HG03064 (cell line): ENCODE data around the gene ROBO1.
"Not testable (repeated sequence)": the region's sequence is repeated elsewhere in the genome, so short reads cannot be mapped to it uniquely, and the experiment has no call there.

ENCODE experiments used
- ATAC-seq: cut with Tn5 transposase; IDR thresholded peaks from one replicate; pipeline ENCODE4 v1.9.1; 2021; ENCODE audit warnings: low read depth; ENCODE audit not compliant: unreplicated experiment

Gene ROBO1

GRCh38 chr3:78900880-78901279 lies 866.9 kb downstream of the ROBO1 start:
- no peak for ATAC-seq

DNA sequence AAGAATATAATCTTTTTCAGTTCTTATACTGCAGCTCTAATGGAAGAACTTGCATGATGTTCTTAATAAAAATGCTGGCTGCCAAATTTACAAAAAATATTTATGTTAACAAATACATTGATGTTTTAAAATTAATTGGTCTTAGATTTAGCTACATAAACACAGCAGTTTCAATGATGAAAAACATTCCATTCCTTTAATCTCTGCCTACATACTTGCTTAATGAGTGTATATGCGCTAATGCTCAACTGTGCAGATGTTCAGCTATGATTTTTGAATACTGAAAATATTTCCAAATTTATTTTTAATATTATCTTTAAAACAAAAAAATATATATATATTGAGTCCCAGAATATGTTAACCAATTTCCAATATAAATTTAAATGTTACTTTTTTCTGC lies 867.4 kb downstream of the ROBO1 start:
- ATAC-seq = no peak

- no peak for ATAC-seq
Observed at GRCh38 chr3:78895528-78895927, 872.3 kb downstream of the ROBO1 start.

GRCh38 chr3:78894787-78895186 lies 873.0 kb downstream of the ROBO1 start:
- no peak for ATAC-seq

GRCh38 chr3:78893161-78893560 lies 874.6 kb downstream of the ROBO1 start:
- ATAC-seq = no peak

- no peak for ATAC-seq
Observed at GRCh38 chr3:78889348-78889747, 878.5 kb downstream of the ROBO1 start.

- ATAC-seq = no peak
Observed at GRCh38 chr3:78888635-78889034, 879.2 kb downstream of the ROBO1 start.

DNA sequence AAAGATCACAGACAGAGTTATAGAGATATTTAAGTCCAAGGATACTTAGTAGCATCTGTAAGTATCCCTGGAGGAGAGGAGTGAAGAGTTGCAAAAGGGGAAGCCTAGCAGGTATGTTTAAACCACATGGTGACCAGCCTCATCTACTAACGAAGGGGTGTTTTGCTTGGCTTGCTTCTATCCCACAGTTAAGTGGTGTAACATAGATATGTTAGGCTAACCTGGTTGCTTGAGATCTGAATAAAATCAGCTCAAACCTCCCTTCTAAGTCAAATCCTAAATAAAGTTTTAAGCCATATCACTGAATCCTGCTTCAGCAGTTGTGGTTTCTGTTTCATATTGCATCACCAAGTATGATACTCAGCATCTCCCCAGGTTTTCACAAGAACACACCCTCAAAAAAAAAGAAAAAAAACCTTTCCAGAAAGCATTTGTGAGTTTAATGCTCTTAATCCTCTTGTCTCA lies 880.2 kb downstream of the ROBO1 start:
- ATAC-seq = no peak

DNA sequence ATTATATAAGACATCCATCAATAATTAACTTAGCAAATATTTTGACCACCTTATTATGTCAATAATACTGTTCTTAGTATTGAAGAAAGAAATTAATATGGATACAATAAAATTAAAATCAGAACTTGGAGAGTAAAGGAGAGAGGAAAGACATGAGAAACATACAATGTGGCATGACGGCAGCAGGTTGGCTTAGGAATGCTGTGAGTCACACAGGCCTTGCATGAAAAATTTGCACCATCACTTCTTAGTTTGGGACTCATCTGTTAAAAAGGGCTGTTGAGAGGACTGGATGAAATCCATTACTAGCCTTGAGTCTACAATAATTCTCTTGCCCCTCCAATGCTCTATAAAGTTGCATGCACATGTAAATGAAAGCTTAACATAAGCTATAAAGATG lies 880.8 kb downstream of the ROBO1 start:
- ATAC-seq = no peak

- not testable (repeated sequence) for ATAC-seq
Observed at GRCh38 chr3:78884567-78884966, 883.2 kb downstream of the ROBO1 start.

- no peak for ATAC-seq
Observed at GRCh38 chr3:78882251-78882650, 885.5 kb downstream of the ROBO1 start.

DNA sequence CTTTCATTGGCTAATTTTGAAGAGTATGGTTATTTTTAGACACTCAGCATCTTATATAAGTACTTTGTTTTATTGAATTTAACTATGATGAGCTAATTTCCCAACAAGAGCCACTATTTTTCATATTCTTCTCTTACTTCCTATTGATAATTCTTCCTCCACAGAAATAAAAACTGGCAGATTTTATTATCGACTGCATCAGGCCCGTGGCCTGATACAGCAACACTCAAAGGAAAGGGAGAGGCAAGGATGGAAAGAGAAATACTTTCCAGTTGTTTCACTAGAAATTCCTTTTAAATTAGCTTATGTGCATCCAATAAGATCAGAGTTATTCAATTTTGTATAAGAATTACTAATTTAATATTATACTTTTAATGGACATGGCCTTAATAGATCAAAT lies 886.3 kb downstream of the ROBO1 start:
- no peak for ATAC-seq

DNA sequence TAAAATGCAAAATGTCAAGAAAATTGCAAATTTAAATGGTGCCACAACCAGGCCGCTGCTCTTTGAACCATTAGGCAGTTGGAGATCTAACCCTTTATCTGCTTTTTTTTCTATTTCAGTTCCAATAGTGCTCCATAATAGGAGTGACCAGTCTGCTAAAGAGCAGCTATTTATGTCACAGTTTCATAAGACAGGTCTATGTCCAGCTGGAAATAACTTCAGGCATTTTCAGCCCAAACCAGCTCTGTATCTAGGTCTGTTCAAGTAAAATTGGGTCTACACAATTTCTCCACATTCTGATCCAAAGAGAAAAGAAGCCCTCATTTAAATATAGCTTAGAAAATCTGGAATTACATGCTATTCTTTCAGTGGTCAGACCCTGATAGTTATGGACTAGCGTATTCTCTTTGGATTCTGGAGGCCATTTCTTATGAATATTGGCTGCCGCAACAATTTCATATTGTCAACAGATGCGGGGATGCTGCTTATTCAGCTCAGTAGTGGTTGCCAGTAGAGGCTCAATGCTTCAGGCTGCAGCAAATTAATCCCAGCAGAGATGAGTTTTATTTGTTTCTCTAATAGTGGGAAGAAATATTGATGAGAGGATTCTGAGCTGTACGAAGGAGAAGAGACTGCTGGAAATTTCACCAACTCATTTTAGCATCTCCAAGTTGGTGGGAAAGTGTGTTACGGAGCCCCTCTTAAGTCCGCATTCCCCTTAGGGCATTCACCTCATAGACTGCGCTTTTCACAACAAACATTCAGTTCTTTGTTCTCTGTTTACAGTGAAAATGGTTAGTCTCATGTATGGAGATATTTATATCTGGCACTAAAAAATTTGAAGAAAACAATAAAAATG lies 887.0 kb downstream of the ROBO1 start:
- ATAC-seq = no peak

- no peak for ATAC-seq
Observed at GRCh38 chr3:78879295-78879860, 888.4 kb downstream of the ROBO1 start.

DNA sequence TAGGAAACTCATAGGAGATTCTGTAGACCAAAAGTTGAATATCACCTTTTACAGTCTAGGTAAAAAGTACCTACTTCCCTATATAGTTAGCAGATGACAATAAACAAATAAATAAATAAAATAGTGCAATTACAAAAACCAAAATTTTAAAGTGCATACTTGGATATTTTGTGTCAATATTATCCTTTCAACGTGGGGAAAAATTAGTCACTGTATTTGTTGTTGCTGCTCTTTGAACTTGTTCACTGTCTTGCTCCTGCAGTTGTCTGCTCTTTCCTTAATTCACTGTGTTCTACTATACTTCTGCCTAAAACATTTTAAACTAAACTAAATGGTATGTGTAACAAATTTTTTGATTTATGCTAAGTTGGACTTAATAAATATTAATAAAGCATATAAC lies 889.0 kb downstream of the ROBO1 start:
- ATAC-seq = no peak

GRCh38 chr3:78878011-78878410 lies 889.8 kb downstream of the ROBO1 start:
- no peak for ATAC-seq

DNA sequence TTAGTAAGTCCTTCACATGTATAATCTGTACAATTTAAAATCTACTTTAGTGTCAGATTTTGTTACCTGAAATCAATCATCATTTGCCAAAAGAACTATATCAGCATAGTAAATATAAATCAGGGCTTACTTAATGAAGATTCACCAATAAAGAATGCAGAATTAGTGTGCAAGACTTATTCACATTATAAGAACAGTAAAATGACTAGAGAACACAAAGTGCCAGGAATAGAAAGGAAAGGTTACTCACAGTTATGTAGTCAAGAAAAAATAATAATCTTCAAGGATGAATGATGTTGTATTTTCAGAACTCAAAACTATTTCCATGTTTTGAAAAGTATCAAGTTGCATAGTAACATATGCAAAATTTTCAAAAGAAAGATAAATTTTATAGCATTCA lies 891.9 kb downstream of the ROBO1 start:
- no peak for ATAC-seq

- ATAC-seq = no peak
Observed at GRCh38 chr3:78875436-78875835, 892.4 kb downstream of the ROBO1 start.

DNA sequence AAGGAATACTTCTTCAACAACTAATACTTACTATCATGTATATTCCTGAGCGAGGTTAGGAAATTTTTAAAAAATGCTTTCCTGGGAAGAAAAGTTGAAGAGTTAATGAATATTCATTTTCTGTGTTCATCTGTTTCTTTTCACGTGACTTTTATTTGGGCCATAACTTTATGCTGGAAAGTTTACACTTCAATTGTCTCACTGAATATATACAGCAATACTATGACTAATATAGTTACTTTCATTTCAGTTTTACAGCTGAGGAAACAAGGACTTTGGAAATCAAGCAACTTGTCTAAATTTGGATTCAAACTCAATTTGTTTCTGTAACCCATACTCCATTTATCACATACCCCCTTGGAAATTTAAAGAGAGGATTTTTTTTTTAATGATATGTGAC lies 894.2 kb downstream of the ROBO1 start:
- ATAC-seq = no peak

DNA sequence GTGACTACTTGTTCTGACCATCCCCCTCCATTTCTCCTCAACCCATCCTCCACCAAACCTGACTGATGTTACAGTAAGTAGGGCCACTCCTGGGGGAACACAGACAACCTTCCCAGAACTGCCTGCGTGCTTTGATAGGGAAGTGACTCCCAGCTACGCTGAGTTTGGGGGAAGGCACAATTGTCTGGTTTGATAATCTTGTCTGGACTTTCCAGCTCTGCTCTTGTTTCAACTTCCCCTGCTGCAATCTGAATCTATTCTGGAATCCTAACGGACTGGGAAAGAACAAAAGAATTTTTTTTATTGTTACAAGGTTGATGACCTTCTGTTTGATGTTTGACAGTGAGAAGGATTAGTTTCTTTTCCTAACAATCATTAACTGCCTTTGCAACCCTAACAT lies 895.6 kb downstream of the ROBO1 start:
- no peak for ATAC-seq

GRCh38 chr3:78871048-78871447 lies 896.8 kb downstream of the ROBO1 start:
- ATAC-seq = no peak

- ATAC-seq = no peak
Observed at GRCh38 chr3:78870484-78870883, 897.3 kb downstream of the ROBO1 start.
